HUDEP-2 (cell line): ENCODE data around the gene KCNJ18.
"Not testable (repeated sequence)": the region's sequence is repeated elsewhere in the genome, so short reads cannot be mapped to it uniquely, and the experiment has no call there.

Experiments
- DNase-seq, 76 experiments: peaks; one replicate each; lab custom pipeline; 2025; ENCODE audit not compliant: unreplicated experiment in 76 of 76; lab: John Stamatoyannopoulos, UW

Gene KCNJ18

GRCh38 chr17:21683897-21684296 lies 8.4 kb upstream of the KCNJ18 start:
- DNase-seq, result not testable (repeated sequence)

GRCh38 chr17:21684384-21684783 lies 7.9 kb upstream of the KCNJ18 start:
- DNase-seq, result not testable (repeated sequence)

- DNase-seq, result not testable (repeated sequence)
Measured at GRCh38 chr17:21685061-21685795, 7.1 kb upstream of the KCNJ18 start.

GRCh38 chr17:21686165-21687015 lies 5.9 kb upstream of the KCNJ18 start:
- DNase-seq, result no peak

- DNase-seq, result no peak
Measured at GRCh38 chr17:21687136-21687953, 5.0 kb upstream of the KCNJ18 start.

GRCh38 chr17:21688293-21688949 lies 3.9 kb upstream of the KCNJ18 start:
- no peak for DNase-seq

GRCh38 chr17:21689604-21690003 lies 2.7 kb upstream of the KCNJ18 start:
- no peak for DNase-seq

- not testable (repeated sequence) for DNase-seq
Measured at GRCh38 chr17:21690811-21691210, 1.5 kb upstream of the KCNJ18 start.

GRCh38 chr17:21691481-21691880 lies 842 bp upstream of the KCNJ18 start:
- not testable (repeated sequence) for DNase-seq

GRCh38 chr17:21692704-21693065 lies 362 bp downstream of the KCNJ18 start:
- DNase-seq, result not testable (repeated sequence)

- DNase-seq, result not testable (repeated sequence)
Measured at GRCh38 chr17:21693391-21693796, 1.1 kb downstream of the KCNJ18 start.

GRCh38 chr17:21693937-21694336 lies 1.6 kb downstream of the KCNJ18 start:
- not testable (repeated sequence) for DNase-seq

GRCh38 chr17:21696227-21696626 lies 3.9 kb downstream of the KCNJ18 start:
- DNase-seq, result not testable (repeated sequence)

GRCh38 chr17:21696842-21697507 lies 4.7 kb downstream of the KCNJ18 start:
- DNase-seq, result not testable (repeated sequence)

GRCh38 chr17:21697508-21697860 lies 5.2 kb downstream of the KCNJ18 start:
- not testable (repeated sequence) for DNase-seq

- not testable (repeated sequence) for DNase-seq
Measured at GRCh38 chr17:21698437-21699075, 6.2 kb downstream of the KCNJ18 start.

GRCh38 chr17:21699124-21699523 lies 6.8 kb downstream of the KCNJ18 start:
- not testable (repeated sequence) for DNase-seq

- not testable (repeated sequence) for DNase-seq
Measured at GRCh38 chr17:21699573-21700236, 7.4 kb downstream of the KCNJ18 start.

GRCh38 chr17:21701090-21701489 lies 8.8 kb downstream of the KCNJ18 start:
- not testable (repeated sequence) for DNase-seq
